ENCODE measurements around the gene TTYH2.
"Not testable (repeated sequence)": the region's sequence is repeated elsewhere in the genome, so short reads cannot be mapped to it uniquely, and the experiment has no call there.

TTYH2 gene

GRCh38 chr17:74182041-74182723 is 31.2 kb upstream of the TTYH2 start:
- Mint-ChIP-seq H3K36me3 (ENCODE audit: low read depth) (no peaks in the 10 kb centered on the region), H3K4me3 (no peak overlapping the region), H3K4me1 (peaks cover 59% of the 10 kb centered on the region), H3K27me3 (ENCODE audit: low read depth, poor library complexity) (peaks cover 31% of the 10 kb centered on the region), H3K27ac (no peak overlapping the region), H3K9me3 (no peaks in the 10 kb centered on the region)
- TF ChIP-seq CTCF (IDR thresholded peaks at IDR 0.05): no peak
- no peak for DNase-seq

- Mint-ChIP-seq H3K4me3 (no peak overlapping the region), H3K36me3 (ENCODE audit: low read depth) (no peaks in the 10 kb centered on the region), H3K27me3 (ENCODE audit: low read depth, poor library complexity) (peaks cover 22% of the 10 kb centered on the region), H3K27ac (no peak overlapping the region), H3K9me3 (no peaks in the 10 kb centered on the region), H3K4me1 (peaks cover 71% of the 10 kb centered on the region)
- no peak for TF ChIP-seq CTCF (IDR thresholded peaks at IDR 0.05)
- DNase-seq: no peak
Observed at GRCh38 chr17:74183411-74183810, 30.0 kb upstream of the TTYH2 start.

GRCh38 chr17:74185571-74186185 is 27.7 kb upstream of the TTYH2 start:
- DNase-seq: no peak
- Mint-ChIP-seq H3K4me1 (peaks cover 65% of the 10 kb centered on the region), H3K9me3 (no peaks in the 10 kb centered on the region), H3K36me3 (ENCODE audit: low read depth) (no peaks in the 10 kb centered on the region), H3K27ac (no peak overlapping the region), H3K27me3 (ENCODE audit: low read depth, poor library complexity) (peaks cover 20% of the 10 kb centered on the region), H3K4me3 (no peak overlapping the region)
- no peak for TF ChIP-seq CTCF (IDR thresholded peaks at IDR 0.05)

GRCh38 chr17:74186498-74186897 is 26.9 kb upstream of the TTYH2 start:
- peaks cover 57% of the 10 kb centered on the region for H3K4me1 Mint-ChIP-seq
- H3K36me3 Mint-ChIP-seq (ENCODE audit: low read depth): no peaks in the 10 kb centered on the region
- H3K9me3 Mint-ChIP-seq: no peaks in the 10 kb centered on the region
- H3K27me3 Mint-ChIP-seq (ENCODE audit: low read depth, poor library complexity): peaks cover 20% of the 10 kb centered on the region
- no peak for TF ChIP-seq CTCF (IDR thresholded peaks at IDR 0.05)
- no peak for DNase-seq
- no peak overlapping the region for H3K27ac Mint-ChIP-seq
- no peak overlapping the region for H3K4me3 Mint-ChIP-seq

- no peaks in the 10 kb centered on the region for H3K36me3 Mint-ChIP-seq (ENCODE audit: low read depth)
- TF ChIP-seq CTCF (IDR thresholded peaks at IDR 0.05): no peak
- H3K9me3 Mint-ChIP-seq: no peaks in the 10 kb centered on the region
- no peak overlapping the region for H3K4me3 Mint-ChIP-seq
- H3K27me3 Mint-ChIP-seq (ENCODE audit: low read depth, poor library complexity): peaks cover 11% of the 10 kb centered on the region
- DNase-seq: no peak
- H3K4me1 Mint-ChIP-seq: peaks cover 44% of the 10 kb centered on the region
- peak overlapping the region; percentile 60 for H3K27ac Mint-ChIP-seq
Observed at GRCh38 chr17:74187761-74188160, 25.6 kb upstream of the TTYH2 start.

- H3K9me3 Mint-ChIP-seq; H3K36me3 Mint-ChIP-seq (ENCODE audit: low read depth); DNase-seq: not testable (repeated sequence)
Observed at GRCh38 chr17:74188687-74189086, 24.7 kb upstream of the TTYH2 start.

More at GRCh38 chr17:74188687-74189086, 24.7 kb upstream of the TTYH2 start:
- peaks cover 41% of the 10 kb centered on the region for H3K4me1 Mint-ChIP-seq
- peaks cover 11% of the 10 kb centered on the region for H3K27me3 Mint-ChIP-seq (ENCODE audit: low read depth, poor library complexity)
- H3K27ac Mint-ChIP-seq, H3K4me3 Mint-ChIP-seq: not testable (repeated sequence)
